ENCODE results near the gene PLEKHG7. TPM values are rescaled to one million over a fixed set of nuclear protein-coding genes. Genes with fewer than 3 reads are reported as not detected.
"Not testable (repeated sequence)": the region's sequence is repeated elsewhere in the genome, so short reads cannot be mapped to it uniquely, and the experiment has no call there.

PLEKHG7 gene
- total RNA-seq, 1 experiment from 2014 or later = not detected

DNA sequence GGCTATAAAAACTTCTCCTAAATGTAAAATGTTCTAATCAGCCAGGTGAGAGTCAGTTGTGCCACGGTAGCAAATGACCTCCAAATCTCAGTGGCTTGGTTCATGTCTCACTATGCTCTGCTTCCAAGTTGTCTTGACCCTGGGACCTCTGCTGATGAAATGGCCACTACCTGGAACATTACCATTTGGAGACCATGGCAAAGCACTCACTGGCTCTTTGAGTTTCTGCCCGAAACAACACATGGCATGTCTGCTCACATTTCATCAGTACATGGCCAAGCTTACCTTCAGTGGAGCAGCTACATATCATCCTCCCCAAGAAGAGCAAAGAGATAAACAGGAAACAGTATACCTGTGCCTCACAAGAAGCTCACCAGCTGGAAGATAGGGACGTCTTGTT, 40.2 kb downstream of the PLEKHG7 start:
- no peak for TF ChIP-seq EZH2phosphoT487 (IDR thresholded peaks at IDR 0.05; ENCODE audit: borderline replicate concordance, low read length)
- TF ChIP-seq CTCF (conservative IDR thresholded peaks at IDR 0.05; ENCODE audit: low read depth, low read length) = no peak
- TF ChIP-seq EZH2 (IDR thresholded peaks at IDR 0.05; ENCODE audit: low read length, unreplicated experiment) = no peak
- ATAC-seq (no peak), DNase-seq (no peak)
- no peaks in the 10 kb centered on the region for H3K36me3 ChIP-seq (ENCODE audit: low read depth, low read length)
- no peaks in the 10 kb centered on the region for H4K20me1 ChIP-seq (ENCODE audit: low read length)
- H3K79me2 ChIP-seq (ENCODE audit: low read length) = no peaks in the 10 kb centered on the region
- no peak overlapping the region for H3K4me3 ChIP-seq (ENCODE audit: low read length)
- H3K9ac ChIP-seq (ENCODE audit: low read length) = no peak overlapping the region
- POLR2A ChIA-PET (ENCODE audit: unreplicated experiment) = no interaction called here
- H3F3A ChIP-seq (ENCODE audit: low read length, unreplicated experiment) = no peaks in the 10 kb centered on the region
- H3K27me3 ChIP-seq (ENCODE audit: low read length) = no peaks in the 10 kb centered on the region
- no peaks in the 10 kb centered on the region for H3K9me3 ChIP-seq (ENCODE audit: low read length)
- H2AFZ ChIP-seq (ENCODE audit: low read length) = no peak overlapping the region
- H3K9me2 ChIP-seq (replicated peaks; ENCODE audit: low read length) = no peaks in the 10 kb centered on the region
- intact Hi-C loops (cut with micrococcal nuclease) = no loop called here
- CTCF ChIA-PET = no interaction called here
- H3K4me2 ChIP-seq (ENCODE audit: low read length) = no peak overlapping the region
- BruUV-seq (replicated peaks) = no TSS peak
- peaks cover 25% of the 10 kb centered on the region for H3K4me1 ChIP-seq (ENCODE audit: insufficient read depth, low read length)
- H3K27ac ChIP-seq (ENCODE audit: low read length) = no peak overlapping the region

GRCh38 chr12:92745856-92746550, 43.2 kb downstream of the PLEKHG7 start:
- H3K4me1 ChIP-seq (ENCODE audit: insufficient read depth, low read length) = peaks cover 25% of the 10 kb centered on the region
- ATAC-seq = peak; percentile 98
- peak; percentile 98 for DNase-seq
- H3K79me2 ChIP-seq (ENCODE audit: low read length) = no peaks in the 10 kb centered on the region
- H3K9me2 ChIP-seq (replicated peaks; ENCODE audit: low read length) = no peaks in the 10 kb centered on the region
- peak overlapping the region; percentile 38; the same call in 1 of the 2 replicates for H3K4me3 ChIP-seq (ENCODE audit: low read length)
- H2AFZ ChIP-seq (ENCODE audit: low read length) = 0 out of 2 replicates have a peak overlapping the region, but pooled peaks have one; percentile 19
- H3K9ac ChIP-seq (ENCODE audit: low read length) = peak overlapping the region; percentile 73
- peak overlapping the region; percentile 94 for H3K27ac ChIP-seq (ENCODE audit: low read length)
- H3F3A ChIP-seq (ENCODE audit: low read length, unreplicated experiment) = no peaks in the 10 kb centered on the region
- POLR2A ChIA-PET (ENCODE audit: unreplicated experiment) = interaction anchor here (0.6 kb wide), 1 partner anchor 696 kb away, joined by 3 read pairs; no protein-coding TSS in a partner anchor
- no peaks in the 10 kb centered on the region for H3K36me3 ChIP-seq (ENCODE audit: low read depth, low read length)
- no peaks in the 10 kb centered on the region for H4K20me1 ChIP-seq (ENCODE audit: low read length)
- H3K27me3 ChIP-seq (ENCODE audit: low read length) = no peaks in the 10 kb centered on the region
- TF ChIP-seq CTCF (conservative IDR thresholded peaks at IDR 0.05; ENCODE audit: low read depth, low read length) (no peak), EZH2 (IDR thresholded peaks at IDR 0.05; ENCODE audit: low read length, unreplicated experiment) (no peak), EZH2phosphoT487 (IDR thresholded peaks at IDR 0.05; ENCODE audit: borderline replicate concordance, low read length) (no peak)
- H3K9me3 ChIP-seq (ENCODE audit: low read length) = no peaks in the 10 kb centered on the region
- BruUV-seq (replicated peaks) = no TSS peak
- H3K4me2 ChIP-seq (ENCODE audit: low read length) = peak overlapping the region; percentile 72
- CTCF ChIA-PET = interaction anchor here (0.6 kb wide), 1 partner anchor 352 kb away, joined by 4 read pairs; no protein-coding TSS in a partner anchor
- intact Hi-C loops (cut with micrococcal nuclease) = no loop called here

GRCh38 chr12:92747151-92747550, 44.4 kb downstream of the PLEKHG7 start:
- no peaks in the 10 kb centered on the region for H3K36me3 ChIP-seq (ENCODE audit: low read depth, low read length)
- BruUV-seq (replicated peaks) = no TSS peak
- H3K27me3 ChIP-seq (ENCODE audit: low read length) = no peaks in the 10 kb centered on the region
- no peaks in the 10 kb centered on the region for H3K9me3 ChIP-seq (ENCODE audit: low read length)
- peak overlapping the region; percentile 73 for H3K9ac ChIP-seq (ENCODE audit: low read length)
- ATAC-seq (no peak), DNase-seq (peak; percentile 41)
- ChIA-PET CTCF (no interaction called here), POLR2A (ENCODE audit: unreplicated experiment) (no interaction called here)
- H3K9me2 ChIP-seq (replicated peaks; ENCODE audit: low read length) = no peaks in the 10 kb centered on the region
- peak overlapping the region; percentile 49 for H2AFZ ChIP-seq (ENCODE audit: low read length)
- peak overlapping the region; percentile 94 for H3K27ac ChIP-seq (ENCODE audit: low read length)
- intact Hi-C loops (cut with micrococcal nuclease) = no loop called here
- TF ChIP-seq EZH2 (IDR thresholded peaks at IDR 0.05; ENCODE audit: low read length, unreplicated experiment) (no peak), EZH2phosphoT487 (IDR thresholded peaks at IDR 0.05; ENCODE audit: borderline replicate concordance, low read length) (no peak), CTCF (conservative IDR thresholded peaks at IDR 0.05; ENCODE audit: low read depth, low read length) (no peak)
- no peaks in the 10 kb centered on the region for H3F3A ChIP-seq (ENCODE audit: low read length, unreplicated experiment)
- peaks cover 25% of the 10 kb centered on the region for H3K4me1 ChIP-seq (ENCODE audit: insufficient read depth, low read length)
- H4K20me1 ChIP-seq (ENCODE audit: low read length) = no peaks in the 10 kb centered on the region
- H3K4me2 ChIP-seq (ENCODE audit: low read length) = peak overlapping the region; percentile 72
- no peaks in the 10 kb centered on the region for H3K79me2 ChIP-seq (ENCODE audit: low read length)
- no peak overlapping the region for H3K4me3 ChIP-seq (ENCODE audit: low read length)

GRCh38 chr12:92749691-92750090, 46.9 kb downstream of the PLEKHG7 start:
- H3K4me2 ChIP-seq (ENCODE audit: low read length); DNase-seq; H2AFZ ChIP-seq (ENCODE audit: low read length); H3K9me2 ChIP-seq (replicated peaks; ENCODE audit: low read length); H3K4me3 ChIP-seq (ENCODE audit: low read length); intact Hi-C loops (cut with micrococcal nuclease); BruUV-seq (replicated peaks); H3F3A ChIP-seq (ENCODE audit: low read length, unreplicated experiment); H4K20me1 ChIP-seq (ENCODE audit: low read length); POLR2A ChIA-PET (ENCODE audit: unreplicated experiment); ATAC-seq; H3K9ac ChIP-seq (ENCODE audit: low read length); H3K36me3 ChIP-seq (ENCODE audit: low read depth, low read length); H3K27ac ChIP-seq (ENCODE audit: low read length); CTCF ChIA-PET; H3K79me2 ChIP-seq (ENCODE audit: low read length); H3K27me3 ChIP-seq (ENCODE audit: low read length); H3K9me3 ChIP-seq (ENCODE audit: low read length): not testable (repeated sequence)
- H3K4me1 ChIP-seq (ENCODE audit: insufficient read depth, low read length) = peaks cover 25% of the 10 kb centered on the region

Data from PC-3 (cell line).